Natural killer cell treated with Interleukin-12 subunit alpha and Interleukin-12 subunit beta and Interleukin-15 and Interleukin-18, amount 100 ng/mL, for 72 hours (primary cell): Measurements from ENCODE around the gene CES2. TPM values are rescaled to one million over a fixed set of nuclear protein-coding genes. Genes with fewer than 3 reads are reported as not detected.

ENCODE experiments used
- ATAC-seq, 2 donors: fragments of 150-1000 bp; cut with Tn5 transposase in 1 of 2; sonication (Bioruptor Pico), chemical (Tn5 transposase) in 1 of 2; 2 replicates each; pipeline ENCODE4 v1.10.0; 2021
- DNase-seq: peaks from one replicate; pipeline ENCODE4 v3.0.0; 2022; ENCODE audit warnings: low spot score
- H3K27ac Mint-ChIP-seq, 2 donors: 1 replicate in 1 of 2; 2 replicates in 1 of 2; pipeline ENCODE4 v1.8.0; 2022; ENCODE audit warnings: mixed read lengths in 2 of 2, mild to moderate bottlenecking in 1 of 2, moderate library complexity in 1 of 2
- H3K27me3 Mint-ChIP-seq, 2 donors: 1 replicate in 1 of 2; 2 replicates in 1 of 2; pipeline ENCODE4 v1.8.0; 2022; ENCODE audit warnings: mixed read lengths in 2 of 2
- H3K36me3 Mint-ChIP-seq: one replicate; pipeline ENCODE4 v1.8.0; 2022; ENCODE audit warnings: mixed read lengths
- H3K4me1 Mint-ChIP-seq, 2 donors: 1 replicate in 1 of 2; 2 replicates in 1 of 2; pipeline ENCODE4 v1.8.0; 2022; ENCODE audit warnings: low read depth in 2 of 2, mixed read lengths in 2 of 2, mild to moderate bottlenecking in 1 of 2
- H3K4me3 Mint-ChIP-seq: one replicate; pipeline ENCODE4 v1.8.0; 2022; ENCODE audit warnings: mixed read lengths
- H3K9me3 Mint-ChIP-seq: 2 replicates; pipeline ENCODE4 v1.8.0; 2022; ENCODE audit warnings: mixed read lengths
- total RNA-seq, 2 donors: library from RNA; stranded (reverse); gene quantifications; one replicate each; pipeline ENCODE4 v1.2.3, GENCODE V29; 2022

CES2 gene
- total RNA-seq, 2 donors from 2014 or later, result 27.7 to 36.7 TPM

DNA sequence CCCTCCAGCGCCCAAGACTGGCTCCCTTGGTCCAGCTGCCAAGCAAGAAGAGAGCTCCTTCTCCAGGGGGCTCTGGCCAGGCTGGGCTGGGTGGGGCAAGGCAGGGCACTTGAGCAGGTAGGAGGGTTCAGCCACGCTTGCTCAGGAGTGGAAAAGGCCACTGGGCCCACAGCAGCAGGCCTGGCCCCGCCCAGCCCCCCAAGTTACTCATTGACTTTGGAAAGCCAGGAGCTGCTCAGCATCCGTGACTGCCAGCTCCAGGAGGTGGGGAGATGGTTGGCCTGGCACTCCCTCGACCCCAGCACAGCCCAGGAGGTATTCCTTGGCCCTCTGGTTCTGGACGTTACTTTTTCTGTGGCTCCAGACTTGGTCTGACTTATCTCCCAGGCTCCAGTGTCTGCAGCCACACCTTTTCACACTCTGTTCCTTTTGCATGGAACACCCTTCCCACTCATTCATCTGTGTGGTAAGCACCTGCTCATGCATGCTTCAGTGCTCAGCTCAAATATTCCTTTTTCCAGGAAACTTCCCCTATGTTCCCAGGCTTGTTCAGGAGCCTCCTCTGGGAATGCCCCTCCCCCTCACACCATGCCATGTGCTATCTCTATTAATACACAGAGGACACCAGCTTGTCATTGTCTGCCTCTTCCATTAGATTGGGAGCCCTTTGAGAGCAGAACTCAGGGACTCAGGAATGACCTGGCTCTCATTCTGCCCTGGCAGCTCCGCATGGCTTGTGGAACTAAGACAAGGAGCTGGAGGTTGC lies 16.3 kb upstream of the CES2 start, which contains the start of gene CDH16:
Gene CDH16, minus strand, starts transcription at position 83 of the 766 bp plus-strand sequence. CDS start 820 bp downstream, outside the sequence.
- H3K36me3 Mint-ChIP-seq, result no peaks in the 10 kb centered on the region
- DNase-seq (no peak), ATAC-seq (no peak)
- no peaks in the 10 kb centered on the region for H3K9me3 Mint-ChIP-seq
- H3K4me3 Mint-ChIP-seq, result no peak within 1 kb of the TSS
- no peak within 1 kb of the TSS for H3K27ac Mint-ChIP-seq
- peaks cover 8 to 12% of the 10 kb centered on the region in 2 donors for H3K27me3 Mint-ChIP-seq
- peaks cover 0 to 8% of the 10 kb centered on the region in 2 donors for H3K4me1 Mint-ChIP-seq

DNA sequence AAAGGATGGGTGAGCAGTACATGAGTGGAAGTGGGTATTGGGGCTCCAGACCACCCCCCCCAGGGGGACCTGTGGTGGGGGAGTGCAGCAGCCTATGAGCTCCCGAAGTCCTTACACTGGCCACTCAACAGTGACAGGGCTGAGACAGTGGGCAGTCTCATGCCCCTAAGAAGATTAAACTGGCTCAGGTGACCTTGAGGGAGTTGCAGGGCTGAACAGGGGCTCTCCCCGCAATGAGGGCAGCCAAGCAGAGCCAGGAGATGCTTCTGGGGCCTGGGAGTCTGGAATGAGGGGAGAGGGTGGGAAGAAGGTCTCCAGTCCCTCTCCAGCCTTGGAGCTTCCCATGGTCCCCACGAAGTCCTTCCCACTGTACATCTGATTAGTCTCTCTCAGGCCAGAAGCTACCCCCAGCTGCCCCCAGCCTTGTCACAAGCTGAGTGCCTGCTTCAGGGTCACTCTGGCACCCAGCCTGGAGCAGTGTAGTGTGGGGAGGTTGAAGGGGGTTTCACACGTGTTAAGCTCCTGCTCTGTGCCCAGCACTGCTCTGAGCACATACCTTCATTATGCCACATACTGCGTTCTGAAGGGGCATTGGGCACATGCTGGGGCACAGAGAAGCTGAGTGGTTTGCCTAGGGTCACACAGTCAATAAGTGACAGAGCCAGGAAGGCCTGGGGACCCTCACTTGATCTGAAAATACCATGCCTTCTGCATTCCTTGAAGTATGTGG lies 15.6 kb upstream of the CES2 start:
- Mint-ChIP-seq H3K27me3 (peaks cover 9 to 12% of the 10 kb centered on the region in 2 donors), H3K9me3 (no peaks in the 10 kb centered on the region), H3K36me3 (no peaks in the 10 kb centered on the region), H3K4me3 (no peak overlapping the region), H3K4me1 (peaks cover 0 to 8% of the 10 kb centered on the region in 2 donors), H3K27ac (no peak overlapping the region)
- no peak for DNase-seq
- no peak for ATAC-seq

DNA sequence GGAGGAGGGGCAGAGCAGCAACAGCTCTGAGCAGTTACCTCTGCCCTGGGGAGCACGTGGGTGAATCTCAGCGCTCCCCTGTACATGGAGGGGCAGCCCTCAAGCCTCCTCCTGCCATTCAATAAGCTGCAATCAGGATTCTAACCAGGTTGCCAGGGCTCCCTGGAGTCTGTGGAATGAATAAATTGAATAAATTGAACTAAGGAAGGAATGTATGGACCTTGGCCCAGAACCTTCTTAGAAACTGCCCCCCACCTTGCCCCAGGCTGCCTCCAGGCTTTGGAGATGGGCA lies 15.1 kb upstream of the CES2 start:
- no peak for DNase-seq
- peaks cover 9 to 12% of the 10 kb centered on the region in 2 donors for H3K27me3 Mint-ChIP-seq
- H3K9me3 Mint-ChIP-seq, result no peaks in the 10 kb centered on the region
- no peak overlapping the region for H3K4me3 Mint-ChIP-seq
- no peak for ATAC-seq
- no peak overlapping the region for H3K27ac Mint-ChIP-seq
- no peaks in the 10 kb centered on the region for H3K36me3 Mint-ChIP-seq
- peaks cover 0 to 9% of the 10 kb centered on the region in 2 donors for H3K4me1 Mint-ChIP-seq

DNA sequence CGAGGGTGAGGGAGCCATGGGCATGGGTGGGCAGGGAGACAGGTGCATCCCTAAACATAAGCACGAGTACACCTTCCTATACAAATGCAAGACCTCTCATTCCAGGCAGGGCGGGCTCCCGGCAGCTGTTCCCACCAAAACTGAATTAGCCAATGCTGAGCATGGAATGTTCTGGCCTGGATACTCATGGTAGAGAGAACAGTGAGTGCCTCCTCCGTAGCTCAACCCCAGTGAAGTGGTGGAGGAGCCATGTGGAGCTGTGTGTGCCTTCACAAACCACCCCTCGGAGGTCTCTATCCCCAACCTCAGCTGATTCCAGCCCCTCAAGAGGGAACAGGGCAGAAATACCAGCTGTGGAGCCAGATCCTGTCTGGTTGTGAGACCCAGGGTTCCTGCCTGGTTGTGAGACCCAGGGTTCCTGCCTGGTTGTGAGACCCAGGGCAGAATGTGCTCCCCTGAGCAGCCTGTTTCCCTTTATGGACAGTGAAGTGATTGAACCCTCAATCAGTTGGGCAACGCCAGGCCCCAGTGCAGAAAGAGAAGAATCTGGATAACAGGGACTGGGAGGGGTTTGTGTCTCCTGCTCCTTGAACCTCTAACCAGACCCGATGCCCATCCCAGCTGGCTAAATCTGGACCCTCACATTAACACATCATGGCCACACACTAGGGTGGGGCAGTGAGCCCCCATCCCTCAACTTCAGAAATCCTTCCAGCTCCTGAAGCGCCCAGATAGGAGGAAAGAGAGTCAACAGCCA lies 14.2 kb upstream of the CES2 start:
- H3K36me3 Mint-ChIP-seq, result no peaks in the 10 kb centered on the region
- no peak overlapping the region for H3K27ac Mint-ChIP-seq
- no peak overlapping the region for H3K4me3 Mint-ChIP-seq
- H3K4me1 Mint-ChIP-seq, result peaks cover 0 to 16% of the 10 kb centered on the region in 2 donors
- H3K9me3 Mint-ChIP-seq, result no peaks in the 10 kb centered on the region
- DNase-seq, result no peak
- no peak for ATAC-seq
- peaks cover 9 to 12% of the 10 kb centered on the region in 2 donors for H3K27me3 Mint-ChIP-seq

DNA sequence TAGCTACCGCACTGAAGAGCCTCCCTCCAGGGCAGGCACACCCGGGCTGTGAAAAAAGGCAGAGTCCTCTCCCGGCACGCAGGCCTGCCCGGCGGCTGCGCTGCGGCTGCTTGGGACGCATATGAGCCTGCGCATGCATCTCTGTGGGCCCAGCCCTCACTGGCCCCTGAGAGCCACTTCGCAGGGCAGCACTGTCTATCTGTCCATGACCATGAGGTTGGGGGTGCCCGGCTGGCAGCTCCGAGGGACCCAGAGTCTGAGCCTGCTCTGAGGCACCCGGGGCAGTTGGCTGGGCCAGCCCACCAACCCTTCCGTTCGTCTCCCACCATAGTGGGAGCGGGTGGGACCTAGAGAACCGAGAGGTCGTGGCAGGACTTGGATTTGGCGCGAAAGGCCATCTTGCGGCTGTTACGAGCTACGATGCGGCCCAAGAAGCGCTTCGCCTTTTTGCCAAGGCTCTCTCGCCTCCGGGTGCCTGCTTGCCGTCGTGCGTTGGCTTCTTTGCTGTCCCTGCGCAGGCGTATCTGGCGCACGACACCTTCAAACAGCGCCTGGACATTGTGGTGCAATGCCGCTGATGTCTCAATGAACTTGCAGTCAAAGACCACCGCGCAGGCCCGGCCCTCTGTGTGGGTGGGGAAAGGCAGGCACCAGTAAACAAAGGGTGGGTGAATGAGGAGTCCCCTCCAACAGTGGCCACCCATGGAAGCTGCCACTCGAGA lies 13.4 kb upstream of the CES2 start:
- no peak for DNase-seq
- Mint-ChIP-seq H3K4me3 (no peak overlapping the region), H3K36me3 (no peaks in the 10 kb centered on the region), H3K4me1 (peaks cover 0 to 19% of the 10 kb centered on the region in 2 donors), H3K9me3 (no peaks in the 10 kb centered on the region), H3K27me3 (peaks cover 9 to 12% of the 10 kb centered on the region in 2 donors), H3K27ac (no peak overlapping the region)
- ATAC-seq, result no peak

DNA sequence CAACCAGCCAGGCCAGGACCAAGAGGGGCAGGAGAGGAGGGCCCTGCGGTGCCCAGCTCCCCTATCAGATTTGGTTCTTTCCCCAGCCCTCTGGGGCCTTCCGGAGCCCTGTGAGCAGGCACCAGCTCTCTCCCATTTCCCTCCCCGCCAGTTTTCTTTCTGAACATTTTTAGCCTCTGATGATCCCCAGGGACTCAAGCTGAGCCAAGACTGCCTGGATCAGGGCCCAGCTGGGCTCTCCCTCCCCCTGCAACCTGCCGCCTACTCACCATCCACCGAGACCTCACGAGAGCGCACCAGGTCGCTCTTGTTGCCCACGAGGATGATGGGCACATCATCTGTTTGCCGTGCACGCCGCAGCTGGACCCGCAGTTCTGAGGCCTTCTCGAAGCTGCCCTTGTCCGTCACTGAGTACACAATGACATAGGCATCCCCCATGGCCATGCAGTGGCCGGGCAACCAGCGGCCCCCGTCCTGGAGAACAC lies 12.0 kb upstream of the CES2 start:
- H3K36me3 Mint-ChIP-seq, result no peaks in the 10 kb centered on the region

DNA sequence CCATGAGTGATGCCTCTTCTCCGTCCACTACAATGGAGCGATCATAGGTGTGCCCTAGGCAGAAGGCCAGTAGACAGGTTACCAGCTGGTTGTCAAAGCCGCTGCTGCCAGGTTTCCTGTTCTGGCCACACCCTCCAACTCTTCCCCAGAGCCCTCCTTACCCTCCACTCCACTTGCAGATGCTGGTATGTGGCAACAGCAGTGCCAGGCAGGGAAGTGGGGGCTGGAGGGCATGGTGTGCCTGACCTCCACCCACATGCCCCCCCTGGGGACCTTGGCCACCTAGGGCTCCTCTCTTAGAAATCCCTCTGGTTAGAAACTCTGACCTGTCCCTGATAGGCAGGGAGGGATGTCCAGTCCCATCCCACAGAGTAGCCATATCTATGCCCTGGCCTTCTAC lies 11.4 kb upstream of the CES2 start:
- DNase-seq (no peak), ATAC-seq (no peak)
- H3K36me3 Mint-ChIP-seq, result no peaks in the 10 kb centered on the region
- peaks cover 10 to 34% of the 10 kb centered on the region in 2 donors for H3K4me1 Mint-ChIP-seq
- H3K27ac Mint-ChIP-seq, result no peak overlapping the region
- H3K9me3 Mint-ChIP-seq, result no peaks in the 10 kb centered on the region
- peaks cover 9 to 12% of the 10 kb centered on the region in 2 donors for H3K27me3 Mint-ChIP-seq
- no peak overlapping the region for H3K4me3 Mint-ChIP-seq

More for the DNA sequence above, 12.0 kb upstream of the CES2 start:
- no peak overlapping the region for H3K27ac Mint-ChIP-seq
- peaks cover 9 to 12% of the 10 kb centered on the region in 2 donors for H3K27me3 Mint-ChIP-seq
- H3K9me3 Mint-ChIP-seq, result no peaks in the 10 kb centered on the region
- H3K4me1 Mint-ChIP-seq, result peaks cover 5 to 32% of the 10 kb centered on the region in 2 donors
- no peak for ATAC-seq
- H3K4me3 Mint-ChIP-seq, result no peak overlapping the region
- no peak for DNase-seq

DNA sequence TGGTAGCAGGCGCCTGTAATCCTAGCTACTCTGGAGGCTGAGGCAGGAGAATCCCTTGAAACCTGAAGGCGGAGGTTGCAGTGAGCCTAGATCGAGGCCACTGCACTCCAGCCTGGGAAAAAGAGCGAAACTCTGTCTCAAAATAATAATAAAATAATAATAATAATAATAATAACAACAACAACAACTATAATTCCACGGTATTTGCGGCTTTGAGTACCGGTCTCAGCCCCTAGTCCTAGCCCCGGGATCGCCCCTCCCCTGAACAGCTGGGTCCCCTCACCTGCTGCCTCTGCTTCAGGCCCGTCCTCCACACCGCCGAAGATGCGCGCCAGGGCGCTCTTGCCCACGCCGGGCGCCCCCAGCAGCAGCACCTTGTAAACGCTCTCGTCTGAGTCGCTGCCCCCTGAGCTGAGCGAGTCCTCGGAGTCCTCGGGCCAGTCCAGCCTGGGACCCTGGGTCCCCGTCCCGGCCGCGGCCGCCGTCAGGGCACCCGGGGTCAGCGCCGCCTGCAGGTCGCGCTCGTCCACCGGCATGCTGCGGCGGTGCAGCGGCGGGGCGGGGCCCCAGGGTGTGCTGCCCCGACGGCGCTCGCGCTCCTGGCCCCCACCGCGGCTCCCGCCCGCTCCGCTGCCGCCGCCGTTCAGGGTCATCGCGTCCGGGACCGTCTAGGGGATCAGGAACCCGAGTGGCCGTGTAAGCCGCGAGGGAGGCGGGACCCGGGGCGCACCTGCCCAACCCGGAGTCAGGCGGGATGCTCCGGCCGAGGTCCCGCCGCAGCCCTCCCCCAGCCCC lies 10.6 kb upstream of the CES2 start:
- H3K9me3 Mint-ChIP-seq, result no peaks in the 10 kb centered on the region
- no peak overlapping the region for H3K27ac Mint-ChIP-seq
- peak; percentile 71 for DNase-seq
- ATAC-seq, result peak; percentile 72 to 86
- H3K36me3 Mint-ChIP-seq, result no peaks in the 10 kb centered on the region
- H3K27me3 Mint-ChIP-seq, result peaks cover 9 to 12% of the 10 kb centered on the region in 2 donors
- peaks cover 10 to 34% of the 10 kb centered on the region in 2 donors for H3K4me1 Mint-ChIP-seq
- H3K4me3 Mint-ChIP-seq, result peak overlapping the region; percentile 68

DNA sequence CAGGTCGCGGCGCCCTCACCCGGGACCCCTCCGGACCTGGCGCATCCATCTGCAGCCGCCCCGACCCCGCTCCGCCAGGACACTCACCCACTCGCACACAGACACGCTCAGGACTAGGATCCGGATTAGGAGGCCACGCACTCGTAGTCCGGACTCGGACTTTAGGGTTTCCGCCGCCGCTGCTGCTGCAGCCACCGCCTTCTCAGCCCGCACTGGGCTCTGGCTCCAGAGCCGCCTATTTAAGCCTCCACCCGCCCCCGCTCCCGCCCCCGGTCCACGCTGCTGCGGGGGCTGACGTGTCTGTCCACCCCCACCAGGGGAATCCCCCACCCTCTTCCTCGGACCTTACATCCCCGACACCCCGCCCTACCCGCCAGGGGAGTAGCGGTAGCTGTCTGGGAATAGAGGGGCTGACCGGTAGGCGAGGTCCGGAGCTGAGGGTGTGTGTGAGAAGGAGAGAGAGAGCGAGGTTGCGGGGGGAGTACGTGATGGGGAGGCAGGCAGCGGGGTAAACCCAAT lies 9.9 kb upstream of the CES2 start, which contains the start of gene RRAD:
Gene RRAD, minus strand, starts transcription at position 214 of the 519 bp plus-strand sequence. CDS start 356 bp downstream, outside the sequence.
- no peaks in the 10 kb centered on the region for H3K36me3 Mint-ChIP-seq
- peak; percentile 35 to 60 for ATAC-seq
- H3K27ac Mint-ChIP-seq, result peak within 1 kb of the TSS in 1 of 2 donors; percentile 62
- no peaks in the 10 kb centered on the region for H3K9me3 Mint-ChIP-seq
- H3K4me3 Mint-ChIP-seq, result peak within 1 kb of the TSS; percentile 68
- peaks cover 10 to 34% of the 10 kb centered on the region in 2 donors for H3K4me1 Mint-ChIP-seq
- H3K27me3 Mint-ChIP-seq, result peaks cover 9 to 12% of the 10 kb centered on the region in 2 donors
- DNase-seq, result peak; percentile 70

DNA sequence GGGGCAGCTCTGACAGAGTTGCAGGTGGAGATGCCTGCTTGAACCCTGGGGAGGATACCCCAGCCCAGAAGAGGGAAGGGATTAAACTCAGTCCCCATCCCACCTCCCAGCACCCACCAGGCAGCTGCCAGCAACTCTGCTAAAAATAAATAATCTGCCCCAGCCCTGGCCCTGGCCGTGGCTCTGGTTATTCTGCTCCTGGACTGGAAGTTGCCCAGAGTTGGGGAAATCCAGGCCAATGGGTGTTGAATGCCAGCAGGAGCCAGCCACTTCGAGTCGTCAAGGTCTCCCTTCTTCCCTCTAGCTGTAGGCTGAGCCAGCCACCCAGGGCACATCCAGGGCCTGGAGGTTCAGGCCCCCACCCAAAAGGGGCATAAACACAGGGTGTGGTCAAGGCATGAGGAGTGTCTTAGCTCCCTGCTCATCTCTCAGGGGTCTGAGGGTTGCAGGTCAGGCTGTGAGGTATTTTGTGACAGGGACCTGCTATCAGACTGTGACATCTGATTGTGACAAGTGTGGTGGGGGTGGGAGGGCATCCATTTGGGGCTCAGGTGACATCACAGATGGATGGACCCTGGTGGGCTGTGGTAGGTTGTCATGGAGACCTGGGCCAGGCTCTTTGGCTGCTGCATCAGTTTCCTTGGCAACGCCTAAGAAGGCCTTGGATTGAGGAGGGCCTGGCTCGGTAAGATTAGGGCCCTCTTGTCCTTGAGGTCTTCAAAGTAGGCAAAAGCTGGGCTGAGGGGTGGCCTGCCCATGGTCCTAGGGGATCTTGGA lies 9.0 kb upstream of the CES2 start:
- Mint-ChIP-seq H3K9me3 (no peaks in the 10 kb centered on the region), H3K27ac (peak overlapping the region in 1 of 2 donors; percentile 62), H3K4me1 (peaks cover 10 to 34% of the 10 kb centered on the region in 2 donors), H3K4me3 (no peak overlapping the region), H3K27me3 (peaks cover 9% of the 10 kb centered on the region in 2 donors), H3K36me3 (no peaks in the 10 kb centered on the region)
- no peak for ATAC-seq
- no peak for DNase-seq

DNA sequence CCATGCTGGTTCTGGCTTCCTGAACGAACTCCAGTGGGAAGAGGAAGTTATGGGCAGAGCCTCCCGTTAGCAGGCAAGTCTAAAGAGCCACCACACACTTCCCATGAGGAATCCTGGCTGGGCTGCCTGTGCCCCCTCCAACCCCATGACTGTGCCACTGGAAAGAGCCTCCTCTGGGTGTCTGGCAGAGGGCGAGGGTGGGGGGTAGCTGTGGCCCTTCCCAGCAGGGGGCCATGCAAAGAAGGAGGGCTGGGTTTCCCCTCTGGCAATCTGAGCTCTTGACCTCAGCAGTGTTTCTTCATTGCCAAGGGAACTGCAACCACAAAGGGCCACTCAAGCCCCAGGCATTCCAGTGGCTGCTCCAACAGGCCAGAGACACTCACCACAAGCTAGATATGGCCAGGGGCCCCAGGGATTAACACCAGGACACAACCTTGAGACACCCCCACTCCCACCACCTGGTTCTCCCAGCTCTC lies 8.3 kb upstream of the CES2 start:
- Mint-ChIP-seq H3K36me3 (no peaks in the 10 kb centered on the region), H3K27ac (no peak overlapping the region), H3K4me3 (no peak overlapping the region), H3K4me1 (peaks cover 15 to 38% of the 10 kb centered on the region in 2 donors), H3K27me3 (peaks cover 8 to 9% of the 10 kb centered on the region in 2 donors), H3K9me3 (no peaks in the 10 kb centered on the region)
- ATAC-seq, result no peak
- no peak for DNase-seq
